DMS114 treated with DMSO at 0.1 percent for 48 hours (cell line): ENCODE measurements around the gene SCARB1.

Experiments
- DNase-seq: peaks from one replicate; lab custom pipeline; 2025; ENCODE audit not compliant: unreplicated experiment; lab: John Stamatoyannopoulos, UW

The SCARB1 gene

DNA sequence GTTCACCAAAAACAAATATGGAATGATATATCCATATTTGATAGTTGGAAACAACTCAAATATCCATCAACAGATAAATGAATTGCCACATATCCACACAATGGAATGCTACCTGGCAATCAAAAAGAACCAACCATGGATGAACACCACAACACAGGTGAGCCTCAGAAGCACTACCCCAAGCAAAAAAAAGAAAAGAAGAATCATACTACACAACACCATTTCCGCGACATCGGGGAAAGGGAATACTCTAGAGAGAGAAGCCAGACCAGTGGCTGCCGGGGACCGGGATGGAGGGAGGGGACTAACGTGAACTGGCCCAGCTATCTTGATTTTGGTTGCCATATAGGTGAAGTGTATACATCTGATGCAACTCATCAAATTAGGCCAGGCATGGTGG is 41.4 kb downstream of the SCARB1 start:
- DNase-seq, result no peak

DNA sequence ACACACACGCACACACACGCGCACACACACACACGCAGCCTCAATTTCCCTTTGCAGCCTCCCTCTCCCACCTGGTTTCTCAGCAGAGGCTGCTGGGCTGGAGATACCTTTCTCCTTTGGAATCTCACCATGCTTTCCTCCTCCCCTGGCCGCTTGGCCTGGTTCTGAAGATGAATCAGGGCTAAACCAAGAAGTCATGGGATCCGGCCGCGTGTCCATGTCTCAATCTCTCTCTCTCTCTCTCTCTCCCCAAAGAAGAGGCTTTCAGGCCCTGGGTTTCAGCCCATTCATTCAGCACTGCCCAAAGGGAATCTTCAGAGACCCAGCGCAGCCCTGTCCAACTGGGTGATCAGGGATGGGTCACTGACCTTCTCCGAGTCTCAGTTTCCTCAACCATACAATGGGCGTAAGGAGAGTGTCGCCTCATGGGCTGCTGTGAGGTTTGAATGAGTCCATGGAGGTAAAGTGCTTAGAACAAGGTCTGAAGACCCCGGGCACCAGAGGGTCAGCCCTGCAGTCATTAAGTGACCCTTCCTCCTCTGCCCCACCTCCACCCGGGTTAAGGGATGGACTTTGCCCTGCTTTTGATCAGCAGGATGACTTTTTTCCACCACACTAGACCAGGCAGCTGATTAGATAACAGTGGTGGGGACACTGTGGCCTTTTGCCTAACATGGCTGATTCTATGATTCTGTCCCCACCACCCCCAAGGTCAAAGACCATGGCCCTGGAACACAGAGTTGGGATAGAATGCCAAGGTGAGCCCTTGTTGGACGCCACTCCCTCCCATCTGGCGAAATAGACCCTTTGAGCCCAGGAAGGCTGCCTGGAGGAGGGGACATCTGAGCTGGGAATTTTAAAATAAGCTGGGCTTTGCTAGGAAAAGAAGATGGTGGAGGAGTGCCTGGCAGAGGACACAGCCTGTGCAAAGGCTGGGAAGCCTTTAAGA is 42.1 kb downstream of the SCARB1 start:
- DNase-seq, result no peak

DNA sequence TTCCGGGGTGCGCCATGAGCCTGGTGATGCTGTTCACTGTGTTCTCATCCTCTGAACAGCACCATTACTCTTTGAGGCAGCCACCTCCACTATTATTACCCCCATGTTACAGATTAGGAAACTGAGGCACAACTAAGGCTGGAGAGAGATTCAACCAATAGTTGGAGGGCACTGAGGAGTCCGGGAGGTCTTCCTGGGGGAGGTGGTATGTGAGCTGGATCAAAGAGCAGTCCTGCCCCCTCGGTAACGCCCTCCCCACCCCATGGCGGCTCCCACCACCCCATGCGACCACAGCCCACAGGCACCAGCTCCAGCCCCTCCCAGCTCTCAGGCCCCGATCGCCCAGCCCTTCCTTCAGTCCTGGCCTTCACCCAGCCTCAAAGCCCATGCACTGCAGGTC is 43.5 kb downstream of the SCARB1 start:
- DNase-seq, result no peak

DNA sequence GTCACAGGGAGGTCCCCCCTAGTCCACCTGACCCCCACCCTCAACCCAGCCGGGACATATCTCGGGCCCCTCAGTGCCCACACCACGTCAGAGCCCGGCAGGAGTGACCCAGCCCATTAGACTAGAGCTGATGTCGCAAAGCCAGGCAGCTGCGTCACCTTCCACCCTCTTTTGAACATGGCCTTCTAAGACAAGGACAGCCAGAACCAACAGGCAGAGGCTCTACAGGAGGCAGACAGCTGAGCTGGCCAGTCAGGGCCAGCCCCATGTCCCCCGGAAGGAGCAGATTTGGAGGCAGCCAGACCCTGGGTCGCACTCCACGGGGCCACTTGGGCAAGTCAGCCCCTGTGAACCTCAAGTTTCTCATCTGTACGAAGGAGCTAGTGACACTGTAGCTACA is 44.1 kb downstream of the SCARB1 start:
- DNase-seq, result no peak

DNA sequence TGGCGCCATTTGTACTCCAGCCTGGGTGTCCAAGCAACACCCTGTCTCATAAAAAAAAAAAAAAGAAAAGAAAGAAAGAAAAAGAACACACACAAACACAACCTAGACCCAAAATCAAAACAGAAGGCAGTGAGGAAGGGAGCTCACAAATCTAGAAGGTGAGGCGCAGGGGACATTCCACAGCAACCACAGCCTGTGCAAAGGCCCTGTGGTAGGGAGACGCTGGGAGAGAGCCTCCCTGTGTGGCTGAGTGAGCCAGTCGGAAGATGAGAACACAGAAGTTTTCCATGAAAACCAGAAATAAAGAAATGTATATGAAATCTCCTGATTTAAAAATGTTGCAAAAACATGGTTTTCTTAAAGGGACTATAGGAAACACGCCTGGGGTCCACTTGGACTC is 44.6 kb downstream of the SCARB1 start:
- DNase-seq, result no peak

DNA sequence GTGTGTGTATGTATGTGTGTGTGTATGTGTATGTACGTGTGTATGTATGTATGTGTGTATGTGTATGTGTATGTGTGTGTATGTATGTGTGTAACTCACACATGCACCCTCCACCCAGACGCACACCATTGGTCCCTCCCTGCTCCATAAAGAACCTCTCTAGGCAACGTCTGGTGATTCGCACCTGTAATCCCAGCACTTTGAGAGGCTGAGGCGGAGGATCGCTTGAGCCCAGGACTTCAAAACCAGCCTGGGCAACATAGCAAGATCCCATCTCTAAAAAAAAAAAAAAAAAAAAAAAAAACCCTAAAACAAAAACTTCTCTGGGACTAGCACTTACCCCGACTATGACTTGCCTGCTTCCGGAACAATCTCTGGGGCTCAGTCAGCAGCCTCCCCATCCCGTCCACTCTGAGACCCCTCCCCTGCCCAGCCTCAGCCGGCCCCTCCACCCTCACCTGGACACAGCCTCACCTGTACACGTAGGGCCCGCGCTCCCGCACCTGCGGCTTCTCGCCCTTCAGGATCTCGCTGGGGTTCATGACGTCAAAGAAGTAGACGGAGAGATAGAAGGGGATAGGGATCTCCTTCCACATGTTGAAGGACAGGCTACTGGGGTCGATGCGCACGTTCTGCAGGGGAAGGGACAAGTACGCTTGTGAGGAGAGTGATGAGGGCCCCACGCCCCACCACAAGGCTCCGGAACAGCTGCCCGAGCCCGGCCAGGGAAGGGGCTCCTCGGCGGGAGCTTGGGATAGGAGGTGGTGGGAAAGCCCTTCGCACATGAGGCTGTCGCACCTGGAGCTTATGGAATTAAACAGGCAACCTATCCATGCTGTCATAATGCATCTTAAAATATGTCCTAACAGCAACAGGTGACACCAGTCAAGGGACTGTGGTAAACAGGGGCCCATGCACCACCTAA is 46.3 kb downstream of the SCARB1 start:
- DNase-seq, result no peak

DNA sequence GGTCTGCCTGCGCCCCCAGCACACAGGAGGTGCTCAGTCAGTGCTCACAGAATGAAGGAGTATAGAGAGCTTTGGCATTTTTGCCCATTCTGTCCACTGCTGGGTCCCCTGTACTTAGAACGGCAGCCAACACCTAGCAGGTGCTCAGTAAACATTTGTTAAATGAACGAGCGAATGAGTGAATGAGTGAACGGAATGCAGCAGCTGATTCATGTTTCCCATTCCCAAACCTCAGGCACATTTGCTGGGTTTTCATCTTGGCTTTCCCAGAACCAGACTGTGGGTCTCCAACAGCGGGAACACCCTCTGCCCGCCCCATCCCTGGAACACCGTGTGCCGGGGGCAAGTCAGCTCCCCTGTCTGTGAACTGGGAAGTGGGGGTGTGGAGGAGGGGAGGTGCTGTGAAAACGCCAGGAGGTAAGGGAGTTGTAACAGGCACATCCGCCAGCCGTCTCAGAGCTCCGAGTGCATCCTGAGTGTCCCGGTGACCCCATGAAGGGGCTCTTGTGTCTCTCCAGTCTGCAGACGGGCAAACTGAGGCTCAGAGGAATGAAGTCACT is 47.3 kb downstream of the SCARB1 start:
- no peak for DNase-seq

DNA sequence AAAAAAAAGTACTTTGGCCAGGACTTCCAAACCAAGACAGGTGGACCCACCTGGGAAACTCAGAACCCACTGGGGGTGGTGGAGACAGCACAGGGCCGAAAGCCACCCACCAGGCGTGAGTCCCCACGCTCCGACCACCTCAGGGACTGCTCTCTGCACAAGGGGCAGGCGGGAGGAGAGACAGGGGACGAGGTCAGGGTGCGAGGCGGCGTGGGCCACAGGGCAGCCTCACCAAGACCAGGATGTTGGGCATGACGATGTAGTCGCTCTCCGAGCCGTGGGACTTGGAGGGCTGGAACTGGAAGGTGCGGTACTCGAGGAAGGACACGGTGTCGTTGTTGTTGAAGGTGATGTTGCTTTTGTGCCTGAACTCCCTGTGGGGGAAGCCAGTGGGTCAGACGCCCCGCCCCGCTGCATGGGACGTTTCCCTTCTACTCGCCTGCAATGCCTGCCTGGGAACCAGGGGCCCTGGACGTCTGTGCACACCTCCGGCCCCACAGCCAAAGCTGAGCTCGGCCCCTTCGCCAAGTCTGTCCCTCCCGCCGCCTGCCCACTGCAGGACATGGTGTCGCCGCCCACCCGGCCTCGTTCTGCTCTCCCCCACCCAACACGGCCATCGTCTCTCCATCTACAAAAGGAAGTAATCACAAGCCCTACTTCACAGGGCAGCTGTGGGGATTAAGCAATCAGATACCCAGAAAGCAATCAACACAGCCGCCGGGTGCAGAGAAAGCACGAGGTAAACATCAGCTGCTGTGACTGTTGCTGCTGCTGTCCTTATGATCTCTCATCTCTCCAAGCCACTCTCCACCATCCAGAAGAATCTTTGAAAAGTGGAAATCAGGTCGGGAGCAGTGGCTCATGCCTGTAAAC is 48.7 kb downstream of the SCARB1 start:
- DNase-seq, result no peak

DNA sequence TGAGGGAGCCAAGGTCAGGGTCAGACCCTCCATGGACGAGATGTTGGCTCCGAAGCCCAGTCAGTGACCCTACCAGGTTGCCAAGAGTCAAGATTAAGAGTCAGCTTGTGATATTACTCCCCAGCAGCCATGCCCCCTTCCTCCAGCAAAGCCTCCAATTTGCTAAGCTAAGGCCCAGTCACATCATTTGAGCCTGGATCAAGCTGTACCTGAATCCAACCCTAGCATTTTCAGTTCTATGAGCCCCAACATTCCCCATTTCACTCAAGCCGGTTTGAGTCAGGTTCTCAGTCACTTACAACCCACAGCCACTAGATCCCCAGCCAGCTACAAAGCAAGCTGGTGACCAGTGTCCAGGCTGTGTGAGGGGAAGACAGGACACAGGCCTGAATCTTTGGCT is 49.9 kb downstream of the SCARB1 start:
- DNase-seq, result no peak

DNA sequence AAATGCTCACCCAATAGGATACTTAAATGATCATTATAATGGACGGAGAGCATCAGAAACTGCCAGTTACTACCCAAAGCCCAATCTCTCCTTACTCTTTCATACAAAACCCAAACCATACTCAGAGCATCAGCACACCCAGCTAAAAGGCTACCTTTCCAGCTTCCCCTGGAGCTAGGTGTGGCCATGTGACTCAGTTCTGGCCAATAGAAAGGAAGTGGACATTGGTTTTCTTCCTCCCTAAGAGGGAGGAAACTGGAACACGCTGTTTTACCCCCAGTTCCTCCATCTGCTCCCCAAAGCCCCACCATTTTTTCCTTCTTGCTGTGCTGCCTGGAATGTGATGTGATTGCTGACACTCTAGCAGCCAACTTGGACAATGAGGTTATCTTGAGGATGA is 50.7 kb downstream of the SCARB1 start:
- no peak for DNase-seq

DNA sequence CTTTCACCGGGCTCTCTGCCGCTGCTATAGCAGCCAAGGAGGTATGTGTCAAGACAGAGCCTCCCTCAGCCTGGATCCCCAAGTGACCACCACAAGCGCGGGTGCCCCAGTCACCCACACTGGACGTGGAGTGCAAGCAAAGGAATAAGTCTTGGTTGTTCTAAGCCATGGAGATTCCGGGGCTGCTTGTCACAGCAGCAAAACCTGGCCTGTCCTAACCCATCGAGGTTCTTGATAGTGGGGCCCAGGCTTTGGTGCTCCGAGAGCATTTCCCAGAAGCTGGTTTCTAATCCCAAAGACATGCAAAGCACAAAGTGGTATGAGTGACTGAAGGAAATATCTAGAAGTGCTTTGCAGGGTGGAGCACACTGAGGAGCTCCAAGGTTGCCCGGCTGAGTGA is 51.3 kb downstream of the SCARB1 start:
- DNase-seq, result no peak

DNA sequence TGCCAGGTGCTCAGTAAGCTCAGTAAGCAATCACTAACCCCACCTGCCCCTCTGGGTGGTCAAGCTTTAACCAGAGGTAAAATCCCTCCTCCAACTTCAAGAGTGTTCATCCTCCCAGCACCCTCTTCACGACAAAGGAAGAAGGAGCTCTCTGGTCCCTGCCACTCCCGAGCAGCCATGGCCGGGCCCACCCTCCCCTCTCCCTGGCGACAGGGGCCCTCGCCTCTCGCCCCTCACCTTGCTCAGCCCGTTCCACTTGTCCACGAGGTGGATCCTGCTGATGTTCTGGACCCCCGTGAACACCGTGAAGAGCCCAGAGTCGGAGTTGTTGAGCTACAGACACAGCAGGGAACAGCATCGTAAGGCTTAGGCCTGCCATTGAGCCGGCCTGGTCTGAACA is 52.0 kb downstream of the SCARB1 start:
- no peak for DNase-seq

DNA sequence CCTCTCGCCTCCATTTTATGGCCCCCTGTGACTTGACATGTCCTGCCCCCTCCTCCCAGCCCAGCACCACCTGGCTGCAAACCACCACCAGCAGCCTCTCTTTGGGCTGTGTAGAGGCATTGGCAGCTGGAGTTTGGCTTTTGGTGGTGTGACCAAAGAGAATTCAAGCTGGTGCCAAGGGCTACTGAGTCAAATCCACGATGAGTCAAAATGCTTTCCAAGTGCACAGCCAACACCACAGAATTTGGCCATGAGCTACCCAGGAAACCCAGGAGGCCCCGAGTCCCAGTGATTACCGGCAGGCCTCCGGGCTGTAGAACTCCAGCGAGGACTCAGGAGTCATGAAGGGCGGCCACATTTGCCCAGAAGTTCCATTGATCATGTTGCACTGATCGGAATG is 53.8 kb downstream of the SCARB1 start:
- DNase-seq, result no peak

DNA sequence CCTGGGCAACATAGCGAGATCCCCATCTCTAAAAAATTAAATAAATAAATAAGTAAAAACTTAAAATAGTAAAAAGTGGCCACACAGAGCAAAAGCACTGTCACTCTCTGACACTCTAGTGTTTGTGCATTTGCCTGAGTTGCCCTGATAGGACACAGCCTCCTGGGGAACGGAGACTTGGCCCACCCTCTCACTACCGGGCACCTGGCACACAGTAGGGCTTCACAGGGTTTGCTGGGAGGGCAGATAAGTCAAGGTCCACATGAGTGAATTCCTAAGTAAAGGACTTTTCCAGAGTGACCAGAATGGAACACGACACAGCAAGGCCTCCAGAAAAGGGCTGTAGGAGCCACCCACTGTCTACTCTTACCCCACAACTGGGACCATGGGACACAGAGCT is 54.3 kb downstream of the SCARB1 start:
- no peak for DNase-seq

DNA sequence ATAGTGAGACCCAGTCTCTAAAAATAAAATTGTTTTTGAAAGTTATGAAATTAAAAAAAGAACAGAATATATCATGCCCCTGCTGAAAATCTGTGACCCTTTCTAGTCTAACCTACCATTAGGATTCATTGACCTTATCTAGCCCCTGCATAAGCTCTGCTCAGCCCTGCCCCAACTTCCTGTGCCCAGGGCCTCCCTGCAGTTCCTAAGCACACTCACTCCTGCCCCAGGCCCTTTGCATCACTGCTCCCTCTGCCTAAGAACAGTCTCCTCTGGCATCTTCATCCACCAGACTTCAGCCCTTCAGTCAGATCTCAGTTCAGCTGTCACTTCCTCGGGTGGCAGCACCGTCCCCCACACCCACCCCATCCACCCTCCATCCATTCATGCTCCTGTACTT is 55.4 kb downstream of the SCARB1 start:
- DNase-seq, result no peak

DNA sequence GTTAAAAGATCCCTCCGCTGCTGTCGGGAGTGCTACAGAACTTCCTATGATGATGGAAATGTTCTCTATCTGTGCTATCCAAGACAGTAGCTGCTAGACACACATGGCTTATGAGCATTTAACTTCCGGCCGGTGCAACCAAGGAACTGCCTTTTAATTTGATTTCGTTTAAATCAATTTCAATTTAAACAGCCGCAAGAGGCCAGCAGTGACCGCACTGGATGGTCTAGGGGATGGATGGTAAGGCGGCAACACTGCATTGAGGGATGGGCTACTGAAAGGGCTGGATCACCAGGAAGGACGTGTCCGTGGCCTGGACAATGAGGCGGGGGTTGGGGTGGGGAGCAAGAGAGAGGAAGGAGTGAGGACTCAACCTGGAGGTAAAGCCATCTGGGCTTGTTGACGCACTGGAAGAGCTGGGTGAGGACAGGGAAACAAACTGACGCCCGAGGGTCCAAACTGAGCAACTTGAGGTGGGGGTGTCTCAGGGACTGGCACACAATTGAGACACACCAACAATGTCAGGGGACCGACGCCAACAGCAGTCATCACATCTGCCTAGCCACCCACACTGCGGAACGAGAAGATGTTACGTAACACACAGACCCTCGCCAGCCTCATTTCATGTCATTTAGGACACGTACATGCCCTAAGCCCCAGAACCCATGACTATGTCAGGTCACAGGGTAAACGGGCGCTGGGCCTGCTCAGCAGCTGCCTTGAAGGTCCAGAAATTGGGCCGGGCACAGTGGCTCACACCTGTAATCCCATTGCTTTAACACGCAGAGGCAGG is 57.6 kb downstream of the SCARB1 start:
- no peak for DNase-seq

DNA sequence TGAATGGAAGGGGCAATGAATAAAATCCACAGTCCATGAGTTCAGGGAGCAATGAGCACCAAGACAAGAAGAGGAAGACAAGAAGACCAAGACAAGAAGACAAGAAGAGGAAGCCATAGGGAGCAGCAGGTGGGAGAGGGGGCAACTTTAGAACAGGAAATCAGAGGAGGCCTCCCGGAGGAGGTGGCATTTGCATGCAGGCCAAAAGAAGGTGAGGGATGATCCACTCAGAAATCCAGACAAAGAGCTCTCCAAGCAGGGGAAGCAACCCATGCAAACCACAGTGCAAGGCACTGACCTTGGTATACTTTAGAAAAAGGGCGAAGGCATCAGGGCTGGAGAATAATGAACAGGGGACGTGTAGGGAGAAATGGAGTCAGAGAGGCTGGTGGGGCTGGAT is 58.6 kb downstream of the SCARB1 start:
- no peak for DNase-seq

DNA sequence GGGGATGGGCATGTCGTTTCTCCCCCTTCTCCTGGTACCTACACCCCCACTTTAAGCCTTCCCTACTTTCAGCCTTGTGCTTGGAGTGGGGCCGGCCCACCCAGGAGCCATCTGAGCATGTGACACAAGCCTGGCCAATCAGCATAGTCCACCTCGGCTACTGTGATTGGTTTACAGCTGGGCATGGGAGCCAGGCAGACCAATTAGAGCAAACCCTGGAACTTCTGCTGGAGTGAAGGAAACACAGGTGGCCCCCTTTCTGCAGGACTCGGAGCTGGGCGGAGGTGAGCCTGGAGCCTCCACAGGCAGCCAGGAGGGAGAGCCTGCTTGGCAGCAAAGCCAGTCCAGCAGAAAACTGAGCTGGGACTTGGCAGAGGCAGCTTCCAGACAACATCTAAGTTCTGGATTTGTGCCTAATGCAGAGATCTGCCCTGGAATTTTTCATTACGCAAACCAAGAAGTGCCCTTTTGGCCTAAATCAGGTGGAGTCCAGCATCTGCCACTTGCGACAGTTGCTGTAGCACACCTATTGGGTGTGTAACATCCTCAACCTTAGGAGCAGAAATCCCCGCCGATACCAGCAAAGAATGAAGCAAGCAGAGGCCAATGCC is 59.5 kb downstream of the SCARB1 start:
- peak; percentile 6 for DNase-seq

DNA sequence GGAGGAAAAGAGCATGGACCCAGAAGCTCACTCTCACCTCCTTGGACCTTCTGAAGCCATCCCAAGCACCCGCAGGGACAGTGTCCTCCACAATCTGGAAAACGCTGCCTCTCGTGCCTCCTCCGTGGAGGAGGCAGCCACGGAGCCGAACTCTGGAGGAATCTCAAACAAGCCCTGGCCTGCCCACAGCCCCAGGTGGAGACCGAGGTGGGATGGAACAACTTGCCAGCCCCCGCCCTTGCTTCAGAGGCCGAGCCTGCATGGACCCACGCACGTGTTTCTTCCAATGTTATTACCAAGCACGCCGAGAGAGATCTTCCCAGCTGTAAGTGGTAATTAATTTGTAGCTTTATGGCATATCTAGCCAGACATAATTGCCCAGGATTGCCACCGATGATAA is 61.3 kb downstream of the SCARB1 start:
- no peak for DNase-seq

DNA sequence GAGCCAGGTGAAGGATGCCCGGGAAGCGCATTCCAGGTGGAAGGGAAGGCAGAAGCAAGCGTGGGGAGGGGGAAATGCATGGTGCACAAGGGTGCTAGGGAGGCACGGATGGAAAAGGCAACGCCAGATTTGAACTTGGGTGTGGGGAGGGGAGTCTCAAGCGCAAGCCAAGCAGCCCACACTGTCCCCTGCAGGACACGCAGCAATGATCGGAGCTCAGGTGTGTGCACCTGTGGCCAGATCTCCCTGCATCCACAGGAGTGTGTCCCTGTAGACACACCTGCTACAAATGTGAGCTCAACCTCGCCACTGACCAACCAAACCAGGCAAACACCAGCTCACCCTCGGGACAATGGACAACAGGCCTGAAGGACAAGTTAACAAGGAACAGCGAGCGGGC is 63.2 kb downstream of the SCARB1 start:
- DNase-seq, result no peak
